ENCODE data around the gene ZNF678.

GRCh38 chr1:227654431-227654830 lies 91.1 kb downstream of the ZNF678 start:
- TF ChIP-seq CTCF (IDR thresholded peaks at IDR 0.05; ENCODE audit: low read depth, low read length, poor library complexity, severe bottlenecking) (no peak), EZH2phosphoT487 (IDR thresholded peaks at IDR 0.05; ENCODE audit: borderline replicate concordance, low read length) (no peak)

All from DOHH2 (cell line).